KMS-11 (cell line): ENCODE measurements around the gene SPDL1.

Experiments
- H2AFZ ChIP-seq: fragments of 200-600 bp; sonication (generic); 2 replicates; pipeline ENCODE4 v1.6.1; 2016; ENCODE audit warnings: antibody characterized with exemption, mixed run types, low read depth
- H3K27ac ChIP-seq: fragments of 200-600 bp; sonication (generic); 2 replicates; pipeline ENCODE4 v1.6.1; 2016; ENCODE audit warnings: mild to moderate bottlenecking, mixed run types
- H3K27me3 ChIP-seq: fragments of 200-600 bp; sonication (generic); 2 replicates; pipeline ENCODE4 v1.6.1; 2017; ENCODE audit warnings: mild to moderate bottlenecking, low read depth, mixed run types, moderate library complexity; ENCODE audit not compliant: insufficient read depth
- H3K36me3 ChIP-seq: fragments of 200-600 bp; sonication (generic); 2 replicates; pipeline ENCODE4 v1.6.1; 2017; ENCODE audit warnings: mild to moderate bottlenecking, mixed run types; ENCODE audit not compliant: insufficient read depth
- H3K4me1 ChIP-seq: fragments of 200-600 bp; sonication (generic); 2 replicates; pipeline ENCODE4 v1.6.1; 2016; ENCODE audit warnings: mild to moderate bottlenecking, low read depth, mixed run types; ENCODE audit not compliant: poor library complexity, severe bottlenecking
- H3K4me2 ChIP-seq: fragments of 200-600 bp; sonication (generic); 2 replicates; pipeline ENCODE4 v1.7.0; 2016; ENCODE audit warnings: mild to moderate bottlenecking, mixed run types
- H3K4me3 ChIP-seq: fragments of 200-600 bp; sonication (generic); IDR thresholded peaks from 2 replicates; pipeline ENCODE4 v1.6.1; 2017; ENCODE audit warnings: low read depth, low read length, mixed read lengths; ENCODE audit not compliant: insufficient read depth
- H3K79me2 ChIP-seq: fragments of 200-600 bp; sonication (generic); 2 replicates; pipeline ENCODE4 v1.6.1; 2016; ENCODE audit warnings: low read depth, mixed run types; ENCODE audit not compliant: insufficient read depth
- H3K9ac ChIP-seq: fragments of 200-600 bp; sonication (generic); 2 replicates; pipeline ENCODE4 v1.6.1; 2016; ENCODE audit warnings: mild to moderate bottlenecking, mixed run types
- H4K20me1 ChIP-seq: fragments of 200-600 bp; sonication (generic); 2 replicates; pipeline ENCODE4 v1.6.1; 2016; ENCODE audit warnings: mild to moderate bottlenecking, mixed run types; ENCODE audit not compliant: insufficient read depth
- TF ChIP-seq, protein P1 (sequence below): fragments of 200-600 bp; sonication (generic); conservative IDR thresholded peaks from 2 replicates; pipeline ENCODE4 v1.6.1; 2017; ENCODE audit warnings: low read depth, mild to moderate bottlenecking, antibody characterized with exemption, low read length, moderate library complexity, mixed read lengths

Gene SPDL1

GRCh38 chr5:169563369-169563768 lies 20.2 kb upstream of the SPDL1 start:
- H3K4me2 ChIP-seq: no peak overlapping the region
- no peak overlapping the region for H3K4me3 ChIP-seq
- TF ChIP-seq, protein P1, sequence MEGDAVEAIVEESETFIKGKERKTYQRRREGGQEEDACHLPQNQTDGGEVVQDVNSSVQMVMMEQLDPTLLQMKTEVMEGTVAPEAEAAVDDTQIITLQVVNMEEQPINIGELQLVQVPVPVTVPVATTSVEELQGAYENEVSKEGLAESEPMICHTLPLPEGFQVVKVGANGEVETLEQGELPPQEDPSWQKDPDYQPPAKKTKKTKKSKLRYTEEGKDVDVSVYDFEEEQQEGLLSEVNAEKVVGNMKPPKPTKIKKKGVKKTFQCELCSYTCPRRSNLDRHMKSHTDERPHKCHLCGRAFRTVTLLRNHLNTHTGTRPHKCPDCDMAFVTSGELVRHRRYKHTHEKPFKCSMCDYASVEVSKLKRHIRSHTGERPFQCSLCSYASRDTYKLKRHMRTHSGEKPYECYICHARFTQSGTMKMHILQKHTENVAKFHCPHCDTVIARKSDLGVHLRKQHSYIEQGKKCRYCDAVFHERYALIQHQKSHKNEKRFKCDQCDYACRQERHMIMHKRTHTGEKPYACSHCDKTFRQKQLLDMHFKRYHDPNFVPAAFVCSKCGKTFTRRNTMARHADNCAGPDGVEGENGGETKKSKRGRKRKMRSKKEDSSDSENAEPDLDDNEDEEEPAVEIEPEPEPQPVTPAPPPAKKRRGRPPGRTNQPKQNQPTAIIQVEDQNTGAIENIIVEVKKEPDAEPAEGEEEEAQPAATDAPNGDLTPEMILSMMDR: no peak
- H3K4me1 ChIP-seq: no peaks in the 10 kb centered on the region
- no peak overlapping the region for H2AFZ ChIP-seq
- no peak overlapping the region for H3K9ac ChIP-seq
- H3K27me3 ChIP-seq: no peaks in the 10 kb centered on the region
- no peaks in the 10 kb centered on the region for H4K20me1 ChIP-seq
- H3K27ac ChIP-seq: no peak overlapping the region
- no peaks in the 10 kb centered on the region for H3K79me2 ChIP-seq
- H3K36me3 ChIP-seq: no peaks in the 10 kb centered on the region

DNA sequence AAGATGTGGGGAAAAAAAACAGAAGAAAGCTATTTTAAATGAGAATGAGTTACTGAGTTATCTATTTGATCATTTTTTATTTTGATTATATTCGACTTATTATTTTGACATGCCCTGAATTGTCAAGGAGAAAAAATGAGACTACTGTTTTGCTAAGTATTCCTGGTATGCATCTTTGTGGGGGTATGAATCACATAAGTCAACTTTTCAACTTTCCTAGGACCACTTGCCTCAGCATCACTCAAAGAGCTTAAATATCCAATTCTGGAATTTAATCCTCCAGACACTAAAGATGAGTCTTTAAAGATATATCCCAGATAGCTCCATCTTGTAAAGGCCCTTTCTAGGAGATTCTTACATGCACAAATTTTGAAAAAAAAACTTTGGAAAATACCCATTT lies 17.4 kb upstream of the SPDL1 start:
- Histone ChIP-seq H3K79me2 (no peaks in the 10 kb centered on the region), H3K27me3 (no peaks in the 10 kb centered on the region), H3K4me2 (no peak overlapping the region), H3K9ac (no peak overlapping the region), H3K4me1 (no peaks in the 10 kb centered on the region), H2AFZ (no peak overlapping the region), H3K36me3 (no peaks in the 10 kb centered on the region), H3K27ac (no peak overlapping the region), H4K20me1 (no peaks in the 10 kb centered on the region), H3K4me3 (no peak overlapping the region)
- TF ChIP-seq, protein P1: no peak

DNA sequence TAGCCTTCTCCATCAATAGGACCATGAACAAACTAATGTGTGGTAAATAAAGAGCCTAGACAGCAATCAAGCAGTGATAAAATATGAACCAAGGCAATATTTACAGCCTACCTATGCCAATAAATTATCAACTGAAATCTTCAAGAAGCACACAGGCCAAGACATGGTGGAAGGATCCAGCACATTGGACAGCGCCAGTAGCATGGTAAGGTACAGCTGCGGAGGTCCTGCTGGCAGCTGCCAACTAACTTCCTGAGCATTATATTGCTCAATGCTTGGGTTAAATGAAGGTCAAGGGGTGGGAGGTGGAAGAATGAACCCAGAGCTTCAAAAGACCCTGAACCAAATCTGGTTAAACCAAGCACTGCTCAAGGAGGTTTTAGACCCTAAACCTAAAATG lies 16.5 kb upstream of the SPDL1 start:
- no peak overlapping the region for H3K27ac ChIP-seq
- H3K4me1 ChIP-seq: no peaks in the 10 kb centered on the region
- no peak overlapping the region for H2AFZ ChIP-seq
- H3K27me3 ChIP-seq: no peaks in the 10 kb centered on the region
- H3K79me2 ChIP-seq: no peaks in the 10 kb centered on the region
- H3K4me2 ChIP-seq: no peak overlapping the region
- TF ChIP-seq, protein P1: no peak
- no peaks in the 10 kb centered on the region for H3K36me3 ChIP-seq
- H3K9ac ChIP-seq: no peak overlapping the region
- H4K20me1 ChIP-seq: no peaks in the 10 kb centered on the region
- H3K4me3 ChIP-seq: no peak overlapping the region

GRCh38 chr5:169569513-169569912 lies 14.1 kb upstream of the SPDL1 start:
- TF ChIP-seq, protein P1: no peak
- H2AFZ ChIP-seq: no peak overlapping the region
- H3K79me2 ChIP-seq: no peaks in the 10 kb centered on the region
- no peaks in the 10 kb centered on the region for H3K4me1 ChIP-seq
- no peaks in the 10 kb centered on the region for H3K27me3 ChIP-seq
- H3K27ac ChIP-seq: no peak overlapping the region
- H3K36me3 ChIP-seq: no peaks in the 10 kb centered on the region
- H3K4me2 ChIP-seq: no peak overlapping the region
- H4K20me1 ChIP-seq: no peaks in the 10 kb centered on the region
- no peak overlapping the region for H3K4me3 ChIP-seq
- no peak overlapping the region for H3K9ac ChIP-seq
